ENCODE measurements around the gene GPC6.
"Not testable (repeated sequence)": the region's sequence is repeated elsewhere in the genome, so short reads cannot be mapped to it uniquely, and the experiment has no call there.

The GPC6 gene

GRCh38 chr13:94204946-94205345, 978.3 kb downstream of the GPC6 start:
- no peak overlapping the region for H3K27ac Mint-ChIP-seq
- H3K4me1 Mint-ChIP-seq, result no peaks in the 10 kb centered on the region
- H3K27me3 Mint-ChIP-seq, result no peaks in the 10 kb centered on the region
- H3K9me3 Mint-ChIP-seq, result no peaks in the 10 kb centered on the region
- no peak overlapping the region for H3K4me3 Mint-ChIP-seq
- no peaks in the 10 kb centered on the region for H3K36me3 Mint-ChIP-seq (ENCODE audit: low read depth)
- DNase-seq (no peak), ATAC-seq (no peak)

DNA sequence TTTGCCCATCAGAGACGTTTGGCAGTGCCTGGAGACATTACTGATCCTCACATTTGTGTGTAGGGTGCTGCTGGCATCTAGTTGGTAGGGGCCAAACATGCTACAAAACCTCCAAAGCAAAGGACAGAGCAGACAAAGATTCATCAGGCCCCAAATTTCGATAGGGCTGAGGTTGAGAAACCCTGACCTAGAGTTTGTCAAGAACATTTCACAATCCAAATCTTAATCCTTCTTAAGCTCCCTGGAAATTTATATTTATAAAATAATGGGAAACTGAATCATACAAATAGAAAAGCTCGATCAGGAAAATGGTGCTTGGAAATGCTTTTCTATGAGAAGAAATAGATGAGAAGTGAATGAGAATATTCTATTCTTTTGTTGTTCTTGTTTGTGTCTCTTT, 979.3 kb downstream of the GPC6 start:
- H3K36me3 Mint-ChIP-seq (ENCODE audit: low read depth), result no peaks in the 10 kb centered on the region
- no peaks in the 10 kb centered on the region for H3K27me3 Mint-ChIP-seq
- DNase-seq (no peak), ATAC-seq (no peak)
- H3K27ac Mint-ChIP-seq, result no peak overlapping the region
- H3K9me3 Mint-ChIP-seq, result no peaks in the 10 kb centered on the region
- H3K4me3 Mint-ChIP-seq, result no peak overlapping the region
- H3K4me1 Mint-ChIP-seq, result peaks cover 2% of the 10 kb centered on the region

DNA sequence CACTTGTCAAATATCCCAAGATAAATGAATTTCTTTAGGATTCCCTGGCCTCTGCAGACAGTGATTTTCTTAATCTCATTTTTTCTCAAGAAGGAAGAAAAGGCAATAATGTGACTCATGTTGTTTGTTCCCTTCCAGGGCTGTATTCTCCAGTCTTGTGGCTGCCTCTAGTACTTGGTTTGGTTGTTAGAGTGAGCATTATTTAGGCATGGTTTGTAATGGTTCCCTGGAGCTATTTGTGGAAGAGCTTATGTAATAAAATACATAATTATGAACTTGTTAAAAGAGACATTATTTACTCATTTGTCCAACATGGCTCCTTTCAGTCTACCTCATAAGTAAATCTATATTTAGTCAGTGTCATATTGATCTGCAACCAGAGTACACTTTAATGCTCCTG, 982.5 kb downstream of the GPC6 start:
- DNase-seq, result no peak
- Mint-ChIP-seq H3K27me3 (no peaks in the 10 kb centered on the region), H3K9me3 (no peaks in the 10 kb centered on the region), H3K27ac (no peak overlapping the region), H3K36me3 (ENCODE audit: low read depth) (no peaks in the 10 kb centered on the region), H3K4me1 (peaks cover 4% of the 10 kb centered on the region), H3K4me3 (no peak overlapping the region)
- no peak for ATAC-seq

DNA sequence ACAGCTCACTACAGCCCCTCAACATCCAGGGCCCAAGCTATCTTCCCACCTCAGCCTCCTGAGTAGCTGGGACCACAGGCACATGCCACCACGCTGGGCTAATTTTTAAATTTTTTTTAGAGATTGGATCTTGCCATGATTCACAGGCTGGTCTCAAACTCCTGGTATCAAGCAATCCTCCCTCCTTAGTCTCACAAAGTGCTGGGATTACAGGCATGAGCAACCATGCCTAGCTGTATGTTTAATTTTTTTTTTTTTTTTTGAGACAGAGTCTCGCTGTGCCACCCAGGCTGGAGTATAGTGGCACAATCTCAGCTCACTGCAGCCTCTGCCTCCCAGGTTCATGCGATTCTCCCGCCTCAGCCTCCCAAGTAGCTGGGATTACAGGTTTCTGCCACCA, 983.3 kb downstream of the GPC6 start:
- not testable (repeated sequence) for H3K27ac Mint-ChIP-seq; ATAC-seq; H3K4me1 Mint-ChIP-seq; H3K36me3 Mint-ChIP-seq (ENCODE audit: low read depth); H3K4me3 Mint-ChIP-seq; DNase-seq; H3K9me3 Mint-ChIP-seq; H3K27me3 Mint-ChIP-seq

GRCh38 chr13:94210816-94211215, 984.2 kb downstream of the GPC6 start:
- no peaks in the 10 kb centered on the region for H3K9me3 Mint-ChIP-seq
- DNase-seq (no peak), ATAC-seq (peak; percentile 83)

GRCh38 chr13:94212196-94212595, 985.6 kb downstream of the GPC6 start:
- Mint-ChIP-seq H3K27me3 (no peaks in the 10 kb centered on the region), H3K27ac (no peak overlapping the region), H3K4me3 (no peak overlapping the region), H3K4me1 (peaks cover 4% of the 10 kb centered on the region), H3K9me3 (no peaks in the 10 kb centered on the region), H3K36me3 (ENCODE audit: low read depth) (no peaks in the 10 kb centered on the region)
- no peak for ATAC-seq
- no peak for DNase-seq

More at GRCh38 chr13:94210816-94211215, 984.2 kb downstream of the GPC6 start:
- Mint-ChIP-seq H3K36me3 (ENCODE audit: low read depth) (no peaks in the 10 kb centered on the region), H3K4me1 (peaks cover 4% of the 10 kb centered on the region), H3K27ac (peak overlapping the region; percentile 31), H3K27me3 (no peaks in the 10 kb centered on the region), H3K4me3 (no peak overlapping the region)

GRCh38 chr13:94214121-94214520, 987.5 kb downstream of the GPC6 start:
- Mint-ChIP-seq H3K9me3 (no peaks in the 10 kb centered on the region), H3K36me3 (ENCODE audit: low read depth) (no peaks in the 10 kb centered on the region), H3K27me3 (no peaks in the 10 kb centered on the region), H3K4me3 (no peak overlapping the region), H3K27ac (no peak overlapping the region), H3K4me1 (peaks cover 4% of the 10 kb centered on the region)
- ATAC-seq (no peak), DNase-seq (no peak)

DNA sequence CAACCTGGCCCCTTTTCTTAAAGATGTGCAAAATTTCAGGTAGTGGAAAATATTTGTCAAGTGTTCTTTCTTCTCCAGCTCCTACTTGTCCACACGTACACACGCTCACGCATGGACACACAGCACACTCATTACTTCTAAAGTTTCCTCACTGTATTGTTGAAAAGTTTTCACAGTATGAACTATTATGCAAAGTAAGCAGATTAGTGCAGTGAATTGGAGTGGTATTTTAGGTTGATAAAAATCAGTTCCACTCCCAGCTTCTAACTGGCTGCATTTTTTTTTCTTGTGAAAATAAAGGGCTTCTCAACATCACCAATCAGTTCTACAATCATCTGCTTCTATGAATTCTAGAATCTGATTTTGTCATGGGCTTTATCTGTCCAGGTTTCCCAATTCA, 988.4 kb downstream of the GPC6 start:
- DNase-seq, result no peak
- Mint-ChIP-seq H3K9me3 (peaks cover 4% of the 10 kb centered on the region), H3K36me3 (ENCODE audit: low read depth) (no peaks in the 10 kb centered on the region), H3K27ac (no peak overlapping the region), H3K4me1 (peaks cover 4% of the 10 kb centered on the region), H3K4me3 (no peak overlapping the region), H3K27me3 (no peaks in the 10 kb centered on the region)
- ATAC-seq, result no peak

DNA sequence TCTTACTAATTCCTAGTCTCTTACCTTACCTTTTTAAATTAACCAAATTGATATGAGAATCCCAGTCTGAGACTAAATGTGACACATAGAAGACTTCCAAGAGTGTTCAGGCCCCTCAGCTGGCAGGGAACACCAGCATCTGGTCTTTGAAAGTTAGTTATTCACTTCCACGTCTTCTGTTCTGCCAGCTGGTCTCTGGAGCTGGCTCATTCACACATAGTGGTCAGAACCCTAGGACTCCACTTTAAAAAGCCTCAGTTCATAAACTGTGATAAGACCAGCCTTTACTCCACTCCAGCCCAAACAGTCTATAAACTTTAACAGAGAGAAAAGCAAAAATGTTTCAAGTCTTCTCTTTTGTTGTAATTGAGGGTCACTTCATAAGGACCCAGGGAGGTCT, 989.9 kb downstream of the GPC6 start:
- Mint-ChIP-seq H3K4me3 (no peak overlapping the region), H3K36me3 (ENCODE audit: low read depth) (no peaks in the 10 kb centered on the region), H3K9me3 (peaks cover 4% of the 10 kb centered on the region), H3K27me3 (no peaks in the 10 kb centered on the region), H3K27ac (no peak overlapping the region), H3K4me1 (no peaks in the 10 kb centered on the region)
- ATAC-seq (no peak), DNase-seq (no peak)

DNA sequence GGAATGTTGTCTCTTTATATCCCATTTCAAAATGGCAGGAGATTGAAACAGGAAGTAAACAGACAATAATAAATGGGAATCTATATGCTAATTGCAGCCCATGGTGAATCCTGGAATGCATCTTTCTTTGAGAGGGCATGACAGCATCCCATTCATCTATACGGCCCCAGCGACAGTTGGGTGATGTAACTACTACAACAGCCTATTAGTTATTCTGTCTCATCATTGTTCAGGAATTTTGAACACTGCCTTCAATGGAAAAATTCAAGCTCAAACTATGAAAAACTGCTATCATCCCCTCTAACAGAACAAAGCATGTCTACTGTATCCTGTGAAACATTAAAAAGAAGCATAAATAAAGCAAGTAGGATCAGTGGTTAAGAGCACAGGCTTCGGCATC, 990.8 kb downstream of the GPC6 start:
- DNase-seq, result no peak
- Mint-ChIP-seq H3K9me3 (peaks cover 4% of the 10 kb centered on the region), H3K4me1 (no peaks in the 10 kb centered on the region), H3K27ac (no peak overlapping the region), H3K36me3 (ENCODE audit: low read depth) (no peaks in the 10 kb centered on the region), H3K4me3 (no peak overlapping the region), H3K27me3 (no peaks in the 10 kb centered on the region)
- ATAC-seq, result no peak

DNA sequence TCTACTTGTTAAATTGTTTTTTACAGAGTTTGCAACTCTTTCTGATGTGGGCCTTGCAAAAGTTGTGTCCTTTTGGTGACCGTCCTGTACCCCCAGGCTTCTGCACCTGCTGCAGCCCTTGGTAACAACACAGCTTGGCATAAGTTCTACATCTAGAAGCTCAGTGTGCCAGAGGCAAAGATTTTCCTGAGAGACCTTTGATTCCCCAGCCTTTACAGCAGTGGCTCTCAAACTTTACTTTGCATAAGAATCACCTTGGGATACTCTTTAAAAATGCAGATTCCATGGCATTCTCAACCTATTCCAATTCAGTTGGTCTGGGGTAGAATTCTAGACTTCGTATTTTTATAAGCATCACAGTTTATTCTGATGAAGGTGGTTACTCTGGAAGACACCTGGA, 991.9 kb downstream of the GPC6 start:
- H3K27ac Mint-ChIP-seq, result no peak overlapping the region
- no peak overlapping the region for H3K4me3 Mint-ChIP-seq
- ATAC-seq (no peak), DNase-seq (no peak)
- peaks cover 7% of the 10 kb centered on the region for H3K27me3 Mint-ChIP-seq
- H3K4me1 Mint-ChIP-seq, result no peaks in the 10 kb centered on the region
- H3K36me3 Mint-ChIP-seq (ENCODE audit: low read depth), result no peaks in the 10 kb centered on the region
- peaks cover 4% of the 10 kb centered on the region for H3K9me3 Mint-ChIP-seq

DNA sequence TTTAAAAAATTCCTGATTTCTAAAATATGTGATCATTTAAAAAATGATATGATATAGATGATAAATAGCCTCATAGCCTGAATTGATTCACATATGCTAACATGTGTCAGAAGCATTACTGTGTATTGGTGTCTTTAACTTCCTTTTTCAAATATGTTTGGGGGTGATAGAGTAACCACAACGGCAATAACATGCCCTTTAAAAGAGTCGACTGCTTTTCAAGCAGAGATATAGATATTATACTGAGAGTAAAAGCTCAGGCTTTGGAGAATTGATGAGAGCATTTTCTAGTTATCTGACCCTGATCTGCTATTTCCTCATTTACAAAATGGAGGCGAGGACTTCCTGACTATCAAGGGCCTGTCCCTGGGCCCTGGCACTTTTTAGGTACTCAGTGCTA, 992.3 kb downstream of the GPC6 start:
- no peak for ATAC-seq
- Mint-ChIP-seq H3K4me1 (no peaks in the 10 kb centered on the region), H3K27ac (no peak overlapping the region), H3K27me3 (peaks cover 7% of the 10 kb centered on the region), H3K36me3 (ENCODE audit: low read depth) (no peaks in the 10 kb centered on the region), H3K4me3 (no peak overlapping the region), H3K9me3 (peaks cover 4% of the 10 kb centered on the region)
- no peak for DNase-seq

DNA sequence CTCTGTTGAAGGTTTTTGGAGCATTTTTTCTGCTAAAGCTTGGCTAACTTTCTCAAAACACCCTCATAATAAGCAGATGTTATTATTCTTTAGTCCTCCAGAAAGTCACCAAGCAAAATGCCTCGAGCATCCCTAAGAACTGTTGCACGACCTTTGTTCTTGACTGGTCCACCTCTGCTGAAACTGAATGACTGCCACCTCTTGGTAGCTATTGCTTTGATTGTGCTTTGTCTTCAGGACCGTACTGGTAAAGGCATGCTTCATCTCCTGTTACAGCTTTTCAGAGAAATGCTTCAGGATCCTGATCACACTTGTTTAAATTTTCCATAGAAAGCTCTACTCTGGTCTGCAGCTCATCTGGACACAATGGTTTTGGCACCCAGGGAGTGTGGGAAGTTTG, 998.1 kb downstream of the GPC6 start:
- Mint-ChIP-seq H3K27ac (no peak overlapping the region), H3K9me3 (peaks cover under 1% of the 10 kb centered on the region), H3K4me3 (no peak overlapping the region), H3K36me3 (ENCODE audit: low read depth) (no peaks in the 10 kb centered on the region), H3K4me1 (no peaks in the 10 kb centered on the region), H3K27me3 (peaks cover 7% of the 10 kb centered on the region)
- ATAC-seq, result no peak
- no peak for DNase-seq

- H3K27me3 Mint-ChIP-seq, result peaks cover 7% of the 10 kb centered on the region
- H3K4me3 Mint-ChIP-seq, result no peak overlapping the region
- H3K36me3 Mint-ChIP-seq (ENCODE audit: low read depth), result no peaks in the 10 kb centered on the region
- no peaks in the 10 kb centered on the region for H3K9me3 Mint-ChIP-seq
- DNase-seq (no peak), ATAC-seq (no peak)
- no peak overlapping the region for H3K27ac Mint-ChIP-seq
- no peaks in the 10 kb centered on the region for H3K4me1 Mint-ChIP-seq
Measured at GRCh38 chr13:94227255-94227879, 1000.8 kb downstream of the GPC6 start.

DNA sequence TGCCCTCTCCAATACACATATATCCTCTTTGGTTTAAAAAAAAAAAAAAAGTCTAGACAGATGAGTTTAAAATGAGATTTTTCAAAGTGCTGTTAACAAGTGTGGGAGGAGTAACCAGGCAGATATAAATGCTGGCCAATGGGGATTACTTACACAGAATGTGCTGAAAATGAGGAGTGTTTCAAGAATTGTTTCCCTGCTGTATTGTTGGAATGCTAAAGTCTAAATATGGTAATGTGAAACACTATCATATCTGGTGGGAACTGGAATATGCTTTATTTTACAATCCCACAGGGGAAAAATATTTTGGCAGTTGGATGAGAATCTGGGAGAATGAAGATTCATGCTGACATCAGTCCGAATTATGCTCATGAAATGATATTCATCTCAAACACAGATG, 1002.2 kb downstream of the GPC6 start:
- Mint-ChIP-seq H3K4me3 (no peak overlapping the region), H3K4me1 (peaks cover 2% of the 10 kb centered on the region), H3K27me3 (no peaks in the 10 kb centered on the region), H3K36me3 (ENCODE audit: low read depth) (no peaks in the 10 kb centered on the region), H3K9me3 (no peaks in the 10 kb centered on the region), H3K27ac (no peak overlapping the region)
- no peak for ATAC-seq
- no peak for DNase-seq

All from activated naive CD8-positive, alpha-beta T cell treated with anti-CD3 and anti-CD28 coated beads, Interleukin-2, amount 50 U/mL, for 24 hours (primary cell).